K562 (cell line): ENCODE measurements around the gene ZNF234. TPM values are rescaled to one million over a fixed set of nuclear protein-coding genes. Genes with fewer than 3 reads are reported as not detected.
A peak's percentile ranks its signal among the peaks of the same experiment; 100 is the strongest.

Experiments used
- ATAC-seq: fragments of 200-7000 bp; cut with Tn5 transposase; 3 replicates; pipeline ENCODE4 v1.9.1; 2020; ENCODE audit warnings: moderate library complexity
- BruUV-seq: library from RNA; stranded (reverse); fragments of 400-500 nt; replicated peaks from 2 replicates; lab custom pipeline; 2021; lab: Mats Ljungman, UMichigan
- CTCF ChIA-PET: fragments of 300-600 bp; formaldehyde crosslinking; extraction: SDS; loops from one replicate; lab custom pipeline; 2021; ENCODE audit warnings: low intra/inter-chr PET ratio; lab: Yijun Ruan, JAX
- POLR2A ChIA-PET: fragments of 300-600, 350-650 bp; sonication (Branson Sonifier 250); formaldehyde crosslinking; extraction: SDS; loops from one replicate; lab custom pipeline; 2021; ENCODE audit warnings: antibody characterized with exemption, inconsistent platforms; lab: Yijun Ruan, JAX
- DNase-seq, 4 experiments: peaks; one replicate each; pipeline versions ENCODE4 v3.0.0 to v3.0.0-alpha.2; 2011 to 2018; ENCODE audit warnings: low spot score in 3 of 4, mixed read lengths in 3 of 4; ENCODE audit errors: extremely low read depth in 1 of 4
- FAIRE-seq: peaks from 2 replicates; lab custom pipeline; 2011; peaks lifted over from hg19 to GRCh38; lab: Jason Lieb, UNC
- H2AFZ ChIP-seq: 2 replicates; pipeline ENCODE4 v1.6.0; 2011; ENCODE audit warnings: low read depth, low read length, control low read depth, inconsistent platforms
- H3K27ac ChIP-seq: fragments of 200-600 bp; 3 replicates; pipeline ENCODE4 v1.8.0; 2011; ENCODE audit warnings: low read depth, mild to moderate bottlenecking, control low read depth, inconsistent platforms, low read length, moderate library complexity, mixed read lengths; ENCODE audit errors: extremely low read depth
- H3K27me3 ChIP-seq, 2 experiments: fragments of 300-600 bp in 1 of 2; 2 replicates in 1 of 2; 3 replicates in 1 of 2; pipeline versions ENCODE4 v1.6.0 to v1.8.0; 2011; ENCODE audit warnings: inconsistent platforms in 2 of 2, low read length in 2 of 2, mild to moderate bottlenecking in 1 of 2, mixed read lengths in 1 of 2, moderate library complexity in 1 of 2; ENCODE audit not compliant: control insufficient read depth in 2 of 2, insufficient read depth in 2 of 2
- H3K36me3 ChIP-seq: fragments of 300-600 bp; 3 replicates; pipeline ENCODE4 v1.8.0; 2011; ENCODE audit warnings: mild to moderate bottlenecking, low read length, inconsistent platforms; ENCODE audit not compliant: control insufficient read depth, insufficient read depth
- H3K4me1 ChIP-seq, 2 experiments: fragments of 200-600 bp in 1 of 2; replicated peaks in 1 of 2; 2 replicates in 1 of 2; 3 replicates in 1 of 2; pipeline versions ENCODE4 v1.5.1 to v1.8.0; 2011; ENCODE audit warnings: inconsistent platforms in 2 of 2, low read length in 2 of 2, mild to moderate bottlenecking in 1 of 2, mixed read lengths in 1 of 2, moderate library complexity in 1 of 2; ENCODE audit not compliant: control insufficient read depth in 2 of 2, insufficient read depth in 2 of 2
- H3K4me2 ChIP-seq: 2 replicates; pipeline ENCODE4 v1.6.1; 2011; ENCODE audit warnings: low read length, control low read depth, inconsistent platforms, mixed read lengths; ENCODE audit not compliant: insufficient read depth
- H3K4me3 ChIP-seq: fragments of 200-600 bp; sonication (generic), shearing (Covaris generic); 2 replicates; pipeline ENCODE4 v1.5.1; 2016; ENCODE audit warnings: control low read depth, inconsistent platforms
- H3K79me2 ChIP-seq: fragments of 200-600 bp; 3 replicates; pipeline ENCODE4 v1.8.0; 2011; ENCODE audit warnings: low read length, inconsistent platforms; ENCODE audit not compliant: control insufficient read depth, insufficient read depth
- H3K9ac ChIP-seq, 2 experiments: 2 replicates each; pipeline versions ENCODE4 v1.6.0 to v1.6.1; 2011; ENCODE audit warnings: low read depth in 2 of 2, low read length in 2 of 2, control low read depth in 1 of 2, inconsistent platforms in 1 of 2, mild to moderate bottlenecking in 1 of 2, mixed read lengths in 1 of 2; ENCODE audit not compliant: insufficient read depth in 1 of 2
- H3K9me1 ChIP-seq: one replicate; pipeline ENCODE4 v1.6.0; 2011; ENCODE audit warnings: inconsistent platforms, mild to moderate bottlenecking, low read length, moderate library complexity; ENCODE audit not compliant: control insufficient read depth, insufficient read depth
- H3K9me3 ChIP-seq: replicated peaks from 2 replicates; pipeline ENCODE4 v1.5.1; 2011; ENCODE audit warnings: low read depth, low read length, inconsistent platforms; ENCODE audit not compliant: control insufficient read depth, insufficient read depth
- H4K20me1 ChIP-seq: replicated peaks from 2 replicates; pipeline ENCODE4 v1.6.1; 2011; ENCODE audit warnings: low read length, inconsistent platforms, mixed read lengths; ENCODE audit not compliant: control insufficient read depth, insufficient read depth
- FOXJ3 ChIP-seq: sonication (generic); formaldehyde crosslinking; IDR thresholded peaks from 2 replicates; pipeline ENCODE4 v1.4.0; 2020; ENCODE audit warnings: mild to moderate bottlenecking, missing genetic modification reagents
- HIVEP1 ChIP-seq: fragments of 250-450 bp; sonication (Bioruptor Pico); IDR thresholded peaks from 2 replicates; pipeline ENCODE4 v1.4.0; 2020; ENCODE audit warnings: mild to moderate bottlenecking
- JUNB ChIP-seq: fragments of 450-650 bp; formaldehyde crosslinking; conservative IDR thresholded peaks from 2 replicates; pipeline ENCODE4 v1.4.0; 2020; ENCODE audit warnings: mild to moderate bottlenecking
- MAFK ChIP-seq: IDR thresholded peaks from 2 replicates; pipeline ENCODE4 v1.6.1; 2011; ENCODE audit warnings: low read length, improper control_type of control experiment
- MBD2 ChIP-seq: sonication (generic); IDR thresholded peaks from 2 replicates; pipeline ENCODE4 v1.6.1; 2016; ENCODE audit warnings: low read depth, borderline replicate concordance
- TEAD4 ChIP-seq, 2 experiments: sonication (generic) in 1 of 2; formaldehyde crosslinking in 1 of 2; IDR thresholded peaks; 2 replicates each; pipeline versions ENCODE4 v1.6.1 to v1.8.0; 2012 to 2022; ENCODE audit warnings: borderline replicate concordance in 1 of 2, inconsistent platforms in 1 of 2, low read length in 1 of 2, mild to moderate bottlenecking in 1 of 2, missing genetic modification reagents in 1 of 2
- ZFP36 ChIP-seq: fragments of 150-350 bp; IDR thresholded peaks from 2 replicates; pipeline ENCODE4 v1.6.1; 2018; ENCODE audit warnings: low read length, low read depth; ENCODE audit not compliant: partially characterized antibody
- ZNF224 ChIP-seq: sonication (generic); formaldehyde crosslinking; IDR thresholded peaks from 2 replicates; pipeline ENCODE4 v1.8.0; 2022; ENCODE audit warnings: mild to moderate bottlenecking, missing genetic modification reagents
- ZNF253 ChIP-seq: fragments of 250-450 bp; sonication (Bioruptor Pico); conservative IDR thresholded peaks from 2 replicates; pipeline ENCODE4 v1.6.1; 2021; ENCODE audit warnings: mild to moderate bottlenecking
- ZNF766 ChIP-seq: fragments of 200-800 bp; sonication (Bioruptor generic); conservative IDR thresholded peaks from 2 replicates; pipeline ENCODE4 v1.6.1; 2016; ENCODE audit warnings: missing genetic modification characterization, missing compliant biosample characterization
- WGBS: fragments of 100-300 bp; shearing (Covaris generic); methylation state at CpG from one replicate; pipeline ENCODE4 v1.1.6; 2016; ENCODE audit warnings: low coverage, mixed read lengths; ENCODE audit not compliant: insufficient coverage; ENCODE audit errors: missing lambda C conversion rate; 5-methylcytosine and 5-hydroxymethylcytosine counted together
- in situ Hi-C: fragments of 300-500 bp; cut with MboI; formaldehyde crosslinking; loops from 4 replicates; pipeline ENCODE4 v1.15.0; 2018; ENCODE audit warnings: inconsistent platforms, mixed read lengths
- intact Hi-C: fragments of 100-400 bp; cut with micrococcal nuclease; formaldehyde crosslinking; loops from 2 replicates; pipeline ENCODE4 v1.14.2; 2022
- polyA plus RNA-seq, 8 experiments: library from polyadenylated mRNA; depleted of rRNA in 4 of 8; stranded (reverse) in 5 of 8; unstranded in 3 of 8; fragments of >200 nt; fragmentation: Nextera tagmentation in 2 of 8; fragmentation: Illumina TruSeq in 1 of 8; extraction: Ambion mirVana in 2 of 8; extraction: Trizol in 1 of 8; gene quantifications; 2 replicates each; pipeline versions ENCODE4 v1.2.1 to v1.2.3, GENCODE V29; 2011 to 2014; ENCODE audit warnings: inconsistent platforms in 1 of 8, missing spikeins in 1 of 8
- total RNA-seq, 7 experiments: library from RNA; depleted of rRNA in 6 of 7; stranded (reverse); fragments of >200 nt in 6 of 7; fragmentation: Illumina TruSeq in 2 of 7; extraction: Trizol in 2 of 7; gene quantifications; 2 replicates each; pipeline versions ENCODE4 v1.2.1 to v1.2.3, GENCODE V29; 2011 to 2021; ENCODE audit warnings: low replicate concordance in 1 of 7
- TF ChIP-seq, protein P1 (sequence below): IDR thresholded peaks from 2 replicates; pipeline ENCODE4 v1.6.1; 2011; ENCODE audit warnings: borderline replicate concordance, low read depth, mild to moderate bottlenecking, moderate library complexity, low read length; ENCODE audit not compliant: insufficient read depth, poor library complexity, severe bottlenecking
- TF ChIP-seq, protein P2 (sequence below): sonication (generic); formaldehyde crosslinking; IDR thresholded peaks from 2 replicates; pipeline ENCODE4 v1.8.0; 2022; ENCODE audit warnings: mild to moderate bottlenecking, missing genetic modification reagents, borderline replicate concordance

The ZNF234 gene
- total and polyA plus RNA-seq, 9 of the 15 experiments (the other 6 are each of a cell fraction or from before 2014, with no cell fraction given): 0.82 to 2.9 (median 1.5) TPM

DNA sequence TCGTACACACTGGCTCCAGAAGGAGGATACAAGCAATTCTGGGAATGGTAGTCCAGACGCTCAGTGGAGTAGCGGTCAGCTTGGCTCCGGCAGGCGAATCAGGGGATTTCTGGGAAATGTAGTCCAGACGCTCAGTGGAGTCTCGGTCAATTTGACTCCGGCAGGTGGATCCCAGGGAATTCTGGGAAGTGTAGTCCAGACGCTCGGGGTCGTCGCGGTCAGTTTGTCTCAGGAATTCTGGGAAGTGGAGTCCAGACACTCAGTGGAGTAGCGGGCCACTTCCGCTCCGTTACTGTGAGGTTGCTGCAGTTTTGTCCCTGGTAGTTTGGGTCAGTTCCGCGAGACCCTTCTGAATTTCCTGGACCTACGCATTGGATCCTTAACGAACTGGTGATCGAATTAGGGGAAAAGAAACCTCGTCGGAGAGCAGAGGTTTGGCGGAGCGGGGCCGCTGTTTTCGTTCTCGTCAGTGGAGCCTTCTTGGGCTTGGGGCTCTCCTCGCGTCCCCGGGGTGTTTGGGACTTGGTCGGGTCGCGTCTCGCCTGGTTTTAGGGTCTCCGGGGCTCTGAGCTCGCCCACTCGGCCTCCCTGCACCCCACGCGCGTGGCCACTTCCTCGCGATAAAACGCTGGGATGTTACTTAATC is 28.1 kb upstream of the ZNF234 start, which contains the start of gene ZNF225 (continued):
- no peak for TF ChIP-seq MAFK
- 0 out of 2 replicates have a peak, but pooled peaks have one; percentile 18 for TF ChIP-seq TEAD4 (IDR thresholded peaks at IDR 0.05; ENCODE audit: low read length)
- TF ChIP-seq TEAD4 (CRISPR knock-in tag; IDR thresholded peaks at IDR 0.05; ENCODE audit: borderline replicate concordance): no peak
- no peak for TF ChIP-seq ZFP36
- peak; percentile 88 for TF ChIP-seq MBD2
- no peak for TF ChIP-seq HIVEP1
- TF ChIP-seq ZNF224 (CRISPR knock-in tag): no peak
- TF ChIP-seq, all 486 proteins: peak for 92

DNA sequence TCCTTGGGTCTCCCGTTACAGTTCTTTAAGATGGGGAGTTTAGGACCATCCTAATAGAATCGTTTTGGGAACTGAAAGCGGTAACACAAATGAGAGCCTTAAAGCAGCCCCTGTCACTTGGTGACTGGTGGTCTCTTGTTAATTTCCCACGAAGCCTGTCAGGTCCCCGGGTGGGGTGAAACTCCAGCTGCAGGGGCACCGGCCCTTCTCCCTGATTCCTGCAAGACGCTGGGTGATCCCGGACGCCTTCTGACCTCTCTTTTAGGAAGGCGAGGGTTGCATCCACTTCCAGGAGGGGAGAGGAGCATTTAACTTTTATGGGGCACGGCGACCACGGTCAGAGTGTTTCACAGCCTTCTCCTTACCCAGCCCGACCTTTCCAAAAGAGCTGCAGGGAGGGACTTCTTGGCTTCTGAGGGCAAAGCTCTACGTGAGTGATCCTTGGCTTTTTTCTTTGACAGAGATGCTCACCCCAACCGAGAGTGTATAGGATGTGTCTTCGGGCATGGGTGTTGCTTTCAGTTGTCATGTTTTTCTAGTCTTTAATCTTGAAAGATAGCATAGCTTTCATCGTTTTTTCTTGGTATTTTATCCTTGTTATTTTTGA is 27.5 kb upstream of the ZNF234 start:
- ATAC-seq: peak; percentile 47
- no peaks in the 10 kb centered on the region for H4K20me1 ChIP-seq
- POLR2A ChIA-PET: interaction anchor here (0.5 to 1.3 kb wide), 6 partner anchors 12 to 1893 kb away, joined by 3 to 5 read pairs (median 4); partner anchors contain the start of genes ZNF224 and ZNF235
- peak overlapping the region; percentile 91 for H3K4me3 ChIP-seq
- FAIRE-seq: no peak
- H3K27me3 ChIP-seq: no peaks in the 10 kb centered on the region
- CTCF ChIA-PET: no interaction called here
- intact Hi-C loops: loop anchor here (1.0 to 10.0 kb wide), 2 partner anchors 20 to 109 kb away; partner anchors contain the start of genes ZNF224 and ZNF230
- H3K9me1 ChIP-seq: no peaks in the 10 kb centered on the region
- H3K4me2 ChIP-seq: peak overlapping the region; percentile 87
- 0 out of 3 replicates have a peak, but pooled peaks cover 2% of the 10 kb centered on the region for H3K79me2 ChIP-seq
- no peaks in the 10 kb centered on the region; the same call in 2 of the 3 replicates for H3K36me3 ChIP-seq
- H3K9me3 ChIP-seq: no peaks in the 10 kb centered on the region; the same call in none of the 2 replicates
- WGBS: 1% methylated on average over 17 of the region's 18 CpGs
- peak overlapping the region; percentile 92 for H2AFZ ChIP-seq
- in situ Hi-C loops: no loop called here
- peak in 3 of 4 experiments; percentile 13 to 22 (median 17) for DNase-seq
- TSS peak; percentile 79 for BruUV-seq
- H3K4me1 ChIP-seq: no peaks in the 10 kb centered on the region; a peak in 2 of 5 replicates
- peak overlapping the region; percentile 91 to 95 for H3K9ac ChIP-seq
- H3K27ac ChIP-seq: peak overlapping the region; percentile 72; the same call in 2 of the 3 replicates
- TF ChIP-seq, protein P1, sequence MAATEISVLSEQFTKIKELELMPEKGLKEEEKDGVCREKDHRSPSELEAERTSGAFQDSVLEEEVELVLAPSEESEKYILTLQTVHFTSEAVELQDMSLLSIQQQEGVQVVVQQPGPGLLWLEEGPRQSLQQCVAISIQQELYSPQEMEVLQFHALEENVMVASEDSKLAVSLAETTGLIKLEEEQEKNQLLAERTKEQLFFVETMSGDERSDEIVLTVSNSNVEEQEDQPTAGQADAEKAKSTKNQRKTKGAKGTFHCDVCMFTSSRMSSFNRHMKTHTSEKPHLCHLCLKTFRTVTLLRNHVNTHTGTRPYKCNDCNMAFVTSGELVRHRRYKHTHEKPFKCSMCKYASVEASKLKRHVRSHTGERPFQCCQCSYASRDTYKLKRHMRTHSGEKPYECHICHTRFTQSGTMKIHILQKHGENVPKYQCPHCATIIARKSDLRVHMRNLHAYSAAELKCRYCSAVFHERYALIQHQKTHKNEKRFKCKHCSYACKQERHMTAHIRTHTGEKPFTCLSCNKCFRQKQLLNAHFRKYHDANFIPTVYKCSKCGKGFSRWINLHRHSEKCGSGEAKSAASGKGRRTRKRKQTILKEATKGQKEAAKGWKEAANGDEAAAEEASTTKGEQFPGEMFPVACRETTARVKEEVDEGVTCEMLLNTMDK: no peak
- TF ChIP-seq ZNF253 (CRISPR knock-in tag) (no peak), JUNB (CRISPR knock-in tag) (no peak), ZNF766 (CRISPR knock-in tag) (no peak), FOXJ3 (no peak)
- TF ChIP-seq, protein P2, sequence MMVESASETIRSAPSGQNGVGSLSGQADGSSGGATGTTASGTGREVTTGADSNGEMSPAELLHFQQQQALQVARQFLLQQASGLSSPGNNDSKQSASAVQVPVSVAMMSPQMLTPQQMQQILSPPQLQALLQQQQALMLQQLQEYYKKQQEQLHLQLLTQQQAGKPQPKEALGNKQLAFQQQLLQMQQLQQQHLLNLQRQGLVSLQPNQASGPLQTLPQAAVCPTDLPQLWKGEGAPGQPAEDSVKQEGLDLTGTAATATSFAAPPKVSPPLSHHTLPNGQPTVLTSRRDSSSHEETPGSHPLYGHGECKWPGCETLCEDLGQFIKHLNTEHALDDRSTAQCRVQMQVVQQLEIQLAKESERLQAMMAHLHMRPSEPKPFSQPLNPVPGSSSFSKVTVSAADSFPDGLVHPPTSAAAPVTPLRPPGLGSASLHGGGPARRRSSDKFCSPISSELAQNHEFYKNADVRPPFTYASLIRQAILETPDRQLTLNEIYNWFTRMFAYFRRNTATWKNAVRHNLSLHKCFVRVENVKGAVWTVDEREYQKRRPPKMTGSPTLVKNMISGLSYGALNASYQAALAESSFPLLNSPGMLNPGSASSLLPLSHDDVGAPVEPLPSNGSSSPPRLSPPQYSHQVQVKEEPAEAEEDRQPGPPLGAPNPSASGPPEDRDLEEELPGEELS (CRISPR knock-in tag): no peak
